G401.6 (cell line): Measurements from ENCODE around the gene TEC.

ENCODE experiments used
- FAIRE-seq: peaks from 2 replicates; lab custom pipeline; 2012; peaks lifted over from hg19 to GRCh38; lab: Jason Lieb, UNC

The TEC gene

DNA sequence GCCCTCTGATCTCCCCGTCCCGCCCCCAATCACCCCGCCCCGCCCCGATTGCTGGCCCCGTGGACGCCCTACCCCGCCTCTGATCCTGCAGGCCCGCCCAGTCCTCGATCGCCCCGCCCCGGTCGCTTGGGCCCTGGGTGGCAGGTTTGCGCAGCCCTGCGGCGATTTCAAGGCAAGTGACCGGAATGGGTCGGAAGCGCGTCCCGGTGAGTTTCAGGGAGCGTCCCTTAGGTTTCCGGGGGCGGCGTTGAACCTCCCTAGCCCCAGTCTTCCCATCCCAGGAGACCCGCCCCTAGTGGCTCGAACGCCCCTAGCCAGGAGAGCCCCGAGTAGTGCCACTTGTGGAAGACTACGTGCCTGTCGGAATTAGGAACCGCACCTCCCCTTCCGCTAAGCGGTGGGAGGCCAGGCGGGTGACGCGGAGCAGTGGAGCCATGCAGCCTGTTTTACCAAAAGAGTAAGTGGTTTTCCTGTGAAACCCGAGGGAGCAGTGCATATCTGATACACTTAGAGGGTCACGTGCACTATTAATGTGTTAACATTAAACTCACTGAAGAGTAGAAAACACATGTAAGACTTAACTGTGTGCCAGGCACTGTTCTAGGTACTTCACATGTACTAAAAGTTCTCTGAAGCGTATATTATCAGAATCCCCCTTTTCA is 354 bp upstream of the TEC start:
- FAIRE-seq, result no peak

DNA sequence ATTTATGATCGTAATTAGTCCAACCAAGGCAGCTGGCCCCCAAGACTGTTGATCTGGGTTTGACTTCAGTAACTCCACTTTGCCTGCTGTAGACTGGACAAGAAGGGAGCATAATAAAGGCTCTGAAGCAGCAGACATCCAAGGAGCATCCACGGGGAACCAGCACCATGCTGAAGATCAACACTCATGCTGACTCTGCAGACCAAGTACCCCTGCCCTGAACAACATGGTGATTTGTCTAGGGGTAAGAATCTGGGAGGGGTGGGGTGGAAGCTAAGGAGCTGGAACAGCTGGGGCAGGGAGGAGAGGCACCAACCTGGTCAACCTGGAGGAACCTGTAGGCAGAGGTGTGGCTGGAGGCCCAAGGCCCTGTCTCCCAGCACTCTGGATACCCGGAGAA is 2.1 kb downstream of the TEC start:
- no peak for FAIRE-seq

DNA sequence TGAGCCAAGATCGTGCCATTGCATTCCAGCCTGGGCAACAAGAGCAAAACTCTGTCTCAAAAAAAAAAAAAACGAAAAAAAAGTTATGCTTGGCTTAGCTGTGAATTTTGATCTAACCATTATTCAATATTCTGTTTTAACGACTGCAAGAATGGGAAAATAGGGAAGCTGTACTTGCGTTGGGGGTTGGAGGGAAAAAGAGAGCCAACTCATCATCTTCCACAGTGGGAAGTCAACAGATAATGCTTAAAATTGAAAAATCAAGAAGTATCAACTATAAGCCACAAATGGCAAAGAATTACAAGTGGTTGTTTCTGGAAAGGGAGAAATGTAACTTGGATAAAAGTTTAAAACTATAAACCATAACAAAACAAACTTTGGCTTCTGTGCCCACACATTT is 2.9 kb downstream of the TEC start:
- no peak for FAIRE-seq

DNA sequence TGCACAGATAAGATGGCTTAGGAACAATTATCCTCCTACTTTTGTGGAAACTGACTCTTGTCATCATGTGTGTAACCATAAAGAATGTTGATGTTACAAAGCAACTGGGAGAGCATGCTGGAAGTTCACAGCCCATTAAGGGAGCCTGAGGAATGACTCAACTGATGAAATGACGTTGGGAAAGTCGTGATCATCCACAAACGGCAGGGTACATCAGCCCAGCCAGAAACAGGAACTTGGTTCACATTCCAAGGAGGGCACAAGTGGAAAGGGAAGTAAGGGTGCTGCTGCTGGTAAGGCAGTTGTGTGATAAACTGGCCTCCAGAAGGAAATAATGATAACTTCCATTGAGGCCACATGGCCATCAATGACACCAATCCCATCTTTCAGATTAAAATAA is 6.7 kb downstream of the TEC start:
- FAIRE-seq, result no peak

DNA sequence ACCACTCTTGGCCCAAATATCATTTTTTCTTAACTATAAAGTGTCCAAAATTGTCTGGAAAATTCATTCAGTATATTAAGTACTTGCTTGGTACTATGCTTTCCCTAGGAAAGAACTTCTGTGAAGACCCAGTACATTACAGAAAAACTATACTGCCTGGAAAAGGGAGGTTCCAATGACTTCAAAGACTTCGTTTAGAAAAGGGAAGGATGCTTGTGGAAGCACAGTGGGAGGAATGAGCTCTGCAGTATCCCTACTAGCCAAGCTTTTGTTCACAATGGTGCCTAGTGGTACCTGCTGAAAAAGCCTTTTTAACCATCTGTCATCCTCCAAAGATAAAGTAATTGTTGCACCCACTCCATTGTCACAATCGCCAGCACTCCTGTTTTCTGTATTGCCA is 7.2 kb downstream of the TEC start:
- FAIRE-seq, result no peak

DNA sequence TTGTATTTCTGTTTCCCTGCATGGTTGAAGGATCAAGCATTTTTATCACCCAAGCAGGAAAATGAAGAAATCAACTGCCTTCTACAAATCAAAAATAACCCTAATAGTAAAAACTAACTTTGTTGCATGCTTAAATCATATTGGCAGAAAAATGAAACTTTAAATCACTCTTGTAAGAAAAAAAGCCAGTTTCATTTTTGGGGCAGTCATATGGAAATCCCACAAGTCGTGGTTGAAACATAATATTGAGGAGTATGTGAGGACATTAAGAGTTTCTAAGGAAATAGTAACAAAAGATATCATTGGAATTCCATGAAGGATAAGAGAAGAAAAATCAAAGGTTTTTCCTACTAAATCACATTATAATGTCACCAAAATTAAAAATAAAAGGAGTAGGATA is 8.4 kb downstream of the TEC start:
- no peak for FAIRE-seq

DNA sequence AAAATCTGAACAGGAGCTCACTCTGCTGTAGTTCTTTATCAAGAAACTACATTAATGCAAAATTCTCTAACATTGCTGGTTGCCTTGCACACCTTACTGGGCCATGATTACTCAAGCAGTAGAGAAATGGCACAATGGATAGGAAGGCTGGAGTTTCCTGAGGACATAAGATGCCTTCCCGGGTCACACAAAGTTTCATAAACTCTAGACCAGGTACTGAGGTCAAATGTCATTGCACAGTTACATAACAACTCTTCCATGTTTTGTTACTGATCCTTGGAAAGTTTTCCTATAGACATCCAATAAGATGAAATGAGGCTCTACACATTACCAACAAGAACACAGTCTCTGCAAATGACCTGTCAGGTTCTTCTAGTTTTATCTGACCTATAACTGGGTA is 9.9 kb downstream of the TEC start:
- no peak for FAIRE-seq

DNA sequence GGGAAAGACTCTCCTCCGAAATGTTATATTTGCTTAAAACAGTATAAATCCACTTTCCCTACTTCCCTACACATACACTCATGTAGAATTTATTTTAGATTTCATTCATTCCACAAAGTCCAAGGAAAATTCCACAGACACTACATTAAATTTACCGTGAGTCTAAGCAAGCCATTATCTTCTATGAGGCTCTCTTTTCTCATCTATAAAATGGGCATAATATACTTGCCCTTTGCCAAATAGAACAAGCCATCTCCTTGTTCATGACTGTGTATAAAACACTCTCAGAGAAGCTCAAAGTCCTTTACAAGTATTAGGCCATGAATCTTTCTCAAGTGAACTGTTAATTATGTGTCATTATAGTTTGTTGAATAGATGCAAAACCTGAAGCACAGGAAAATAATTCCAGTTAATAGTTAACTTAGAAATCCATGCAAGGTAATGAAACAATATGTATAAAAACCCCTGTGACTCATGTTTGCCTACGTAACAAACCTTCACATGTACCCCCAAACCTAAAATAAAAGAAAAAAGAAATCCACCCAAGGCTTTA is 10.7 kb downstream of the TEC start:
- no peak for FAIRE-seq

DNA sequence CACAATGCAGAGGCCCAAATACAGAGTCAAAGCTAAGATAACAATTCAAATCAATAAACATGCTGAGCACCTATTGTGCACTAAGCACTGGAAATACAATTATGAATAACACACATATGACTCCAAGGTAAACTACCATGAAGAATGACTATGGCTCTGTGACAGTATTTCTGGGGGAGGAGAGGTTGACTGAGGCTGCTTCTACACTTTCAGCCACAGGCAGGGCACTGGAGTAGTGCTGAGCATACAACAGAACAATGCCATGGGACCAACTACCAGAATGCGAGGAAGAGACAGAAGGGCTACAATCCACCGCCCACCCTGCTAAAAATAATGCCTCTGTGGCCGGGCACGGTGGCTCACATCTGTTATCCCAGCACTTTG is 13.7 kb downstream of the TEC start:
- no peak for FAIRE-seq

DNA sequence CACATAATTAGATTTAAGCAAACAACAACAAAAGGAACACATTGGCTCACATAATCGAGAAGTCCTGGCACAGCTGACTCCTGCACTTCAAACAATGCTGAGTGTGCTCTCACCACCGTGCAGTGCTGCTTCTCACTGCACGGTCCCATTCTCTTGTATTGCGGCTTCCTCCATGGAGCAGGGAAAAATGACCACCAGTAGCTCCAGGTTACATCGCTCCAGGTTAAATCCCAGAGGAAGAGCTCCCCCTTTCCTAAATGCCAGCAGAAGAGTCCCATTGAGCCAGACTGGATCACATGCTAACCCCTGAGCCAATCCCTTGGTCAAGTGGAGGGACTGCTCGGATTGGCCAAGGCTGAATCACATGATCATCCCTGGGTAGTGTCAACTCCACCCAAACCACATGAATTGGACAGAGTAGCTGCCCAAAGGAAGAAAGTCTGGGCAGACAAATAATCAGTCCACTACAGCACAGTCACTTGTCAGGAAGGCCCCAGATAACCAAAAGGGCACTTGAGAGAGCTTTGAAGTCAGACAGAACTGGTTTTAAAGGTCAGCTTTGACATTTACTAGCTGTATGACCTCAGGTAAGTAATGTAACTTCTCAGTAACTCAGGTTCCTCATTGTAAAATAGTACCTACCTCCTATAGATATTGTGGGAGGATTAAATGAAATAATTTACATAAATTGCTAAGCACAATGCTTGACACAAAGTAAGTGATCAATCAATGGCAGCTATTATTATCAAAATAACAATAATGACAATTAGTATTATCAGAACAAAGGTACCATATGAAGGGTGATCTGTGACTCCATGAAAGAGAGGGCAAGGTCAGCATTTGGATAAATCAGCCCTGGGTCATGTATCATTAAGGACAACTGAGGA is 14.3 kb downstream of the TEC start:
- FAIRE-seq, result no peak

DNA sequence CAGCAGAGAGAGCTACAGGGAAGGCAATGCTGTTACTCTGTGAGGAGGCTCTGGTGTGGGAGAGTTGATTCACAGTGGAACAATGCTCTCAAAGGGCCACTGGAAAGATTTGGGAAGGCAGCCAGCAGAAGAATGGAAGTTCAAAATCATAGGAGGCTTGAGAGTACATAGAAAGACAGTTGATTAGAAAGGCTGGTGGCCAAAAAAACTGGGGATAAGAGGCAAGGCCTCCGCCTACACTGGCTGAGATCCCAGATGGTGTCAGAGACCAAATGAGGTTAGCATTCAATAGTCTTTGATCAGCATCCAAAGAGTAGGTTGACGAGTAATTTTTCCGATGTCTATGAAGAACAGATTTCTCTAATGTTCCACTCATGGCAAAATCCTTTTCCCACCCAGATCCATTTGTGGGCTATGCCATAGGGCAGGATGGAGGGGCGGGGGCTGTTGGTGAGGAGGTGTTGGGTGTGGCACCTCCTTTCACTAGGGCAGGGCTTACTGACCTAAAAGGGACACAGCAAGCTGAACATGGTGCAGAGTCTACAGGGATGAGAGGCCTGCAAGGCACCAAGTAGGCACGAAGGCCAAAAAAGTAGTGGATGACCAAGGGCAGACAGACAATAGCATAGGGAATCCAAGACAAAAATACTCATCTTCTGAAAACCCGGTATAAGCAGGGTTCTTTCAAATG is 15.1 kb downstream of the TEC start:
- no peak for FAIRE-seq

DNA sequence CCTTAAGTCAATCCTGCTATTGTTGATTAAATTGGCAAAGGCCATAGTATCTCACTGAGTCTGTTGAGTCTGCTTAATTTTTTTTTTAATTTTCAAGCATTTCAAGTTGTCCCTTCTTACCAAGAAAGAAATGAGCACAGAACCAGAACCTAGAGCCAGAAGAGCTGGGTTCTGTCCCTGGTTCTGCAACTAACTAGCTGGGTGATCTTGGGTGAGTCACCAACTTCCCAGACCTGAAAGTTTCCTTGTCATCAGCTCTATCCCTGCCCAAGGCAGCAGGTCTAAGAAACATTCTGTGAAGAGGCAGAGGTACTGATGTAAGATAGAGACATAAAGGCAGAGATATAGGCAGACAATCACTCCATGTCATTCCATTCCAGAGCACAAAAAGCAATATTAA is 17.3 kb downstream of the TEC start:
- FAIRE-seq, result no peak

DNA sequence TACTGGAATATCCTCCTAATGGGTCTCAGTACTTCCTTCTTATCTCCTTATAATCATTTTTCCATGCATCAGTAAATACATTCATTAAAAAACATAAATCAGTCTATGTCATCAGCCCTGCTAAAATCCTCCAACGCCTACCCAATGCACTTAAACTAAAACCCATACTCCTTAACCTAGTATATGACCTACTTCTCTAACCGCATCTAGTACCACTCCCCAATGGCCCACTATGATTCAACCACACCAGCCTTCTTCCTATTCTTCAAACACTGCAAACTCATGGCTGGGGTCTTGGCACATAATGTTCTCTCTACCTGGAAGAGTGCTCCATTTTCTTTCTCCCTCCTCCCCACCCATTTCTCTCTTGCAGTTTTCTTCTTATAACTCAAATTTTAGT is 18.7 kb downstream of the TEC start:
- FAIRE-seq, result no peak

DNA sequence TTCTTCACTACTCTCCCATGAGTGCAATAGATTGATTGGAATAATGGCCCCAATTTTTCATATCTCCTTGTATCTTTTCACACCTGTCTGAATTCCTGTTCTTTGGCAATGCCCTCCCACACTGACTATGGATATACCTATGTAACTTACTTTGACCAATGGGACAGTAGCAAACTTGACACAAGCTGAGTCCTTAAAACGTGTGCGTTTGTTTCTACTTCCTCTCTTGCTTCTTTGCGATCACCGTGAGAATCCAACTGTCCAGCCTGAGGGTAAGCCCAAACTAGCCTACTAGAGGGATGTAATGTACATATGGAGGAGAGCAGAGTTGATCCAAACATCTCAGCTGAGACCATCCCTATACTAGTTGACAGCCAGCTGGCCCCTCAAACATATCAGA is 19.3 kb downstream of the TEC start:
- FAIRE-seq, result no peak

DNA sequence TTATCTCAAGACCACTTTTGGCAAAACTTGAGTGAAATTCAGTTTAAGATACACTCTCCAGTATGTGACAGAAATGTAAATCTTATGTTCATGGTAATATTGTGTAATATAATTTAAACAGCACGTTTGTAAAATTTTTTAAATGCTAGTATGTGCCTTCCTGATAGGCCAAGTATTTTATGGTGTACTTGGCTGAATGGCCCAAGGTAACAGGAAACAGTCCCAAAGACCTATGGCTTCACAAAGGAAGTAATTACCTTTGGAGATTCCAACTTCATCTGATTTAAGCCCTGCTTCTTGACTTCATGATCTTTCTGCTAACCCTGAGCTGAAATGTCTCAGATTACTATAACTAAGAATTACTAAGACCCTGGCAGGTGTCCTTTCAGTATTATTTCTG is 20.3 kb downstream of the TEC start:
- FAIRE-seq, result no peak

DNA sequence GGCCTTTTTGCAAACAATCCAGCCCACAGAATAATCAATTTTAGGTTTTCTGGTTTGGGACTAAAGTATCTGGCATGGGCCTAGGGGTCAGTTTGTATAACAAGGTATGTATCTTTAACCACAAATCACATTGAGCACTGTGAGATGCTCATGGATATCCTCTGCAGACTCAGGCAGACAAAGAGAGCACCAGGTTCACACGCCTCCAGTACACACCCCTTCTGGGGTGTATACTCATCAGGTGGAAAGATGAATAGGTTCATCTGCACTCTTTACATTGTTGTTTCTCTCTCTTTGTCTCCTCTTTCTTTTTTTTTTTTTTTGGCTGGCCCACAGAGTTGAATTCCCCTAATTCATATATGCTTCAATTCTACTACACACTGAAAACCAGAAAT is 21.1 kb downstream of the TEC start:
- FAIRE-seq, result no peak

DNA sequence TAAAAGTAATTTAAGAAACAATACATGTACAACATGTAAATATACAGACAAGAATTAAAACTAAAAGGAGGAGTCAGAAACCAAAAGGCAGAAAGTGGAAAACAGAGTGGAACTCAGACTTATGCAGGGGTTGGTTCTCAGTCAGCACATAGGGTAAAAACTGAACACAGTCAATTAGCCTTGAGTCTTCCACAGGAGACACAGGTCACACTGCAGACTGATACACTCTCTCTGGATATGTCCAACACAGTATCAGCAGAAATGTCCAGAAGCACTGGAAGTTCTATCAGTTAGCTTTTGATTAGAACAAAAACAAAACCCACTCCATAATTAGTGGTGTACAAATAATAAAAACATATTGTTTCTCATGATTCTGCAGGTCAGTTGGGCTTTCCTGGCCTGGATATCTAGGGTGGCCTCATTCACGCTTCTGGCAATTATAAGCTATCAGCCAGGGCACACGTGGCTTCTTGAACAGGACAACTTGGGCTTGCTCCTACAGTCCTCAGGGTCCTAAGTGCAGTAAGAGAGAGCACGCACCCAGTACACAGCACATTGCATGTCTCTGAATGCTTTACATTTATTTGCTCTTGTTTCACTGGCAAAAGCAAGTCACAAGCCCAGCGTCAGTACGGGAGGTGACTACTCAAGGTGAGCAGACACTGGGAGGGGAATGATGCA is 21.6 kb downstream of the TEC start:
- FAIRE-seq, result no peak

DNA sequence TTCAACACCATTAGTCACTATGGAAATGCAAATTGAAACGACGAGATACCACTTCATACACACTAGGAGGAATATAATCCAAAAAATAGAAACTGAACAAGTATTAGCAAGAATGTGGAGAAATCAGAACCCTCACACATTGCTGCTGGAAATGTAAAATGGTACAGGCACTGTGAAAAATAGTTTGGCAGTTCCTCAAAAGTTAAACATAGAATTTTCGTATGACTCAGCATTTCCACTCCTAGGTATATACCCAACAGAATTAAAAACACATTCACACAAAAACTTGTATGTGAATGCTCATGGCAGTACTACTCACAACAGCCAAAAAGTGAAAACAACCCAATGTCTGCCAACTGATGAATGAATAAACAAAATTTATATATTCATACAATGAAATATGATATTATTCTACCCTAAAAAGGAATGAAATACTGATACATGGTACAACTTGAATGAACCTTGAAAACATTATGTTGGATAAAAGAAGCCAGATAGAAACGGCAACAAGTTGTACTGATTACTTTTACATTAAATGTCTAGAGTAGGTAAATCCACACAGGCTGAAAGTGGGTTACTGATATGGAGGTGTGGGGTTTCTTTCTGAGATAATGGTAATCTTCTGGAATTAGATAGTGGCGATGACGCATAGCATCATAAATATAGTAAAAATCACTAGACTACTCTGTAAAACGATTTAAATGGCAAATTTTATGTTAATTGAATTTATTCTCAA is 22.3 kb downstream of the TEC start:
- FAIRE-seq, result no peak

DNA sequence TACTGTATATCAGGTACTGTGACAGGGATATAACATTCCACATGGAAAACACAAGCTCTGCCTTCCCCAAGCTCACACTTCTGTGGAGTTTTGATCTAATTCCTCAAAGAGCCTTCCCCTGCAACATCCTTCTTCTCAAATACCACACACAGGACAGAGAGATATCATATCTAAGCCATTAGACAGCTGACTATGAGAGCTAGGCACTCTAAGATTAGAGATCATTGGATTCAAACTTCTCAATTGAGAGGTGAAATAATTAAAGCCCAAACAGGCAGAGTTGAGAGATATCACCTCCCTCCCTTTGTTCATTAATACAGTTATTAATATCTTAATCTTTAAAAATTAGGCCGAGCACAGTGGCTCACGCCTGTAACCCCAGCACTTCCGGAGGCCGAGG is 25.0 kb downstream of the TEC start:
- no peak for FAIRE-seq

DNA sequence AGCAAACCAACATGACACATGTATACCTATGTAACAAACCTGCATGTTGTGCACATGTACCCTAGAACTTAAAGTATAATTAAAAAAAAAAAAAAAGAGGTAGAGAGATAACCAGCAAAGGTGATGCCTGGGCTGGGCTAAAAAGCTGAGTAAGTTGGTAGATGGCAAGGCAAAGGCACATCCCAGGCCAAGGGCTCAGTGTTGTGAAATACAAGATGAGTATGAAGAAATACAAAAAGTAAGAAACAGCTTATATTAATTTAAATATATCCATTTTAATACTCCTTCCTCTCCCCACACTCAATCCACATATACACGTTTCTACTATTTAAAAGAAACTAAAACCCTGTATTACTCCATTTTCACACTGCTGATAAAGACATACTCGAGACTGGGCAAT is 25.8 kb downstream of the TEC start:
- no peak for FAIRE-seq

DNA sequence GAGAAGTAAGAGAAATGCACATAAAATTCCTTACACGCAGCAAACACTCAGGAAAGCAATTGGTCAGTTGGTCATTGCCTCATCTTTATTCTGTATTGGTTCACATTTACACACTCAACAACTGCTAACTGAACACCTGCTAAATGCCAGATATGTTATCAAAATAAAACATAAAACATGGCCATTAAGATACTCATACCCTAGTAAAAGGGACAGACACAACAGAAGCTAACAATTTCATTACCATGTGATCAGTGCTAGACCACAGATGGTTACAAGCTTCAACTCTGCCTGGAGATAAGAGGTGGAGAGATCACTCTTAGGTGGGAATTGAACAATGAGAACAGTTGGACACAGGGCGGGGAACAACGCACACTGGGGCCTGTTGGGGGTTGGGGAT is 26.2 kb downstream of the TEC start:
- no peak for FAIRE-seq
